HCT116 (cell line): Measurements from ENCODE around the gene SH3RF2. TPM values are rescaled to one million over a fixed set of nuclear protein-coding genes. Genes with fewer than 3 reads are reported as not detected.

ENCODE experiments used
- ATAC-seq: fragments of 200-7000 bp; cut with Tn5 transposase; 2 replicates; pipeline ENCODE4 v1.9.1; 2020; ENCODE audit warnings: mild to moderate bottlenecking, moderate library complexity
- BruUV-seq: library from RNA; stranded (reverse); fragments of 400-500 nt; replicated peaks from 2 replicates; lab custom pipeline; 2021; lab: Mats Ljungman, UMichigan
- CTCF ChIA-PET: fragments of 300-600 bp; sonication (Branson Sonifier 250); formaldehyde crosslinking; loops from one replicate; lab custom pipeline; 2021; ENCODE audit warnings: antibody characterized with exemption; lab: Charles Lee
- POLR2A ChIA-PET: fragments of 300-600, 350-600 bp; sonication (Branson Sonifier 250); formaldehyde crosslinking; loops from one replicate; lab custom pipeline; 2021; ENCODE audit warnings: antibody characterized with exemption; lab: Charles Lee
- RAD21 ChIA-PET, 2 experiments: fragments of 300-600 bp; sonication (Branson Sonifier 250); formaldehyde crosslinking; loops; one replicate each; lab custom pipeline; 2023; ENCODE audit warnings: low total read pairs in 2 of 2; ENCODE audit not compliant: uncharacterized antibody in 2 of 2, unreplicated experiment in 2 of 2, low non-redundant PET in 1 of 2; lab: Charles Lee
- DNase-seq: peaks from one replicate; pipeline ENCODE4 v3.0.0-alpha.2; 2010; ENCODE audit warnings: low read depth, low spot score
- H2AFZ ChIP-seq: fragments of 200-600 bp; shearing (Covaris generic), sonication (generic); 2 replicates; pipeline ENCODE4 v1.6.1; 2017; ENCODE audit warnings: low read depth, mixed run types, mixed read lengths, antibody characterized with exemption, low read length; ENCODE audit not compliant: poor library complexity, severe bottlenecking
- H3K27ac ChIP-seq: 2 replicates; pipeline ENCODE4 v1.5.1; 2012; ENCODE audit warnings: low read depth, low read length
- H3K27me3 ChIP-seq: fragments of 200-600 bp; sonication (generic); 2 replicates; pipeline ENCODE4 v1.6.1; 2016; ENCODE audit warnings: mixed run types, low read length, mixed read lengths; ENCODE audit not compliant: insufficient read depth
- H3K36me3 ChIP-seq, 2 experiments: fragments of 200-500 bp in 1 of 2; fragments of 200-600 bp in 1 of 2; sonication (Bioruptor generic) in 1 of 2; sonication (generic) in 1 of 2; 2 replicates each; pipeline versions ENCODE4 v1.5.1 to v1.6.1; 2014 to 2016; ENCODE audit warnings: low read length in 2 of 2, inconsistent platforms in 1 of 2, mixed read lengths in 1 of 2, mixed run types in 1 of 2; ENCODE audit not compliant: insufficient read depth in 2 of 2, control insufficient read depth in 1 of 2
- H3K4me1 ChIP-seq, 2 experiments: fragments of 200-600 bp in 1 of 2; sonication (generic) in 1 of 2; 2 replicates each; pipeline versions ENCODE4 v1.5.1 to v1.6.1; 2012 to 2017; ENCODE audit warnings: low read length in 2 of 2, inconsistent platforms in 1 of 2, mild to moderate bottlenecking in 1 of 2, mixed read lengths in 1 of 2, mixed run types in 1 of 2, moderate library complexity in 1 of 2; ENCODE audit not compliant: insufficient read depth in 2 of 2, control insufficient read depth in 1 of 2
- H3K4me2 ChIP-seq: fragments of 200-600 bp; sonication (generic); 2 replicates; pipeline ENCODE4 v1.6.1; 2017; ENCODE audit warnings: mixed run types, low read length, mixed read lengths
- H3K4me3 ChIP-seq, 2 experiments: fragments of 200-600 bp in 1 of 2; sonication (generic) in 1 of 2; replicated peaks in 1 of 2; 2 replicates each; pipeline ENCODE4 v1.5.1; 2011 to 2016; ENCODE audit warnings: low read length in 2 of 2, control low read depth in 1 of 2, low read depth in 1 of 2, mild to moderate bottlenecking in 1 of 2, mixed read lengths in 1 of 2, mixed run types in 1 of 2
- H3K79me2 ChIP-seq: fragments of 200-600 bp; sonication (generic); 2 replicates; pipeline ENCODE4 v1.6.1; 2017; ENCODE audit warnings: mild to moderate bottlenecking, mixed run types, low read length, moderate library complexity, mixed read lengths; ENCODE audit not compliant: insufficient read depth
- H3K9ac ChIP-seq: fragments of 200-600 bp; sonication (generic); 2 replicates; pipeline ENCODE4 v1.6.1; 2016; ENCODE audit warnings: low read length, mixed read lengths
- H3K9me2 ChIP-seq: fragments of 200-600 bp; sonication (generic), shearing (Covaris generic); 2 replicates; pipeline ENCODE4 v1.6.1; 2017; ENCODE audit warnings: mixed run types, mild to moderate bottlenecking, moderate library complexity; ENCODE audit not compliant: insufficient read depth
- H3K9me3 ChIP-seq, 2 experiments: fragments of 200-500 bp in 1 of 2; fragments of 200-600 bp in 1 of 2; sonication (Bioruptor generic) in 1 of 2; sonication (generic) in 1 of 2; 2 replicates each; pipeline ENCODE4 v1.6.1; 2014 to 2017; ENCODE audit warnings: low read length in 2 of 2, mixed read lengths in 2 of 2, inconsistent platforms in 1 of 2, low read depth in 1 of 2, mild to moderate bottlenecking in 1 of 2, mixed run types in 1 of 2, moderate library complexity in 1 of 2; ENCODE audit not compliant: control insufficient read depth in 1 of 2, insufficient read depth in 1 of 2
- H4K20me1 ChIP-seq: fragments of 200-600 bp; sonication (generic), shearing (Covaris generic); 2 replicates; pipeline ENCODE4 v1.6.1; 2017; ENCODE audit warnings: mixed run types, mild to moderate bottlenecking, moderate library complexity; ENCODE audit not compliant: insufficient read depth
- CBX3 ChIP-seq: IDR thresholded peaks from 2 replicates; pipeline ENCODE4 v1.6.1; 2012; ENCODE audit warnings: low read depth
- CEBPB ChIP-seq: IDR thresholded peaks from 2 replicates; pipeline ENCODE4 v1.6.1; 2012; ENCODE audit warnings: low read depth
- ELF1 ChIP-seq: IDR thresholded peaks from 2 replicates; pipeline ENCODE4 v1.6.1; 2012; ENCODE audit warnings: low read depth, borderline replicate concordance
- RAD21 ChIP-seq: IDR thresholded peaks from 2 replicates; pipeline ENCODE4 v1.6.1; 2012; ENCODE audit warnings: low read depth, mild to moderate bottlenecking
- intact Hi-C: fragments of 100-400 bp; cut with micrococcal nuclease; formaldehyde crosslinking; loops from 2 replicates; pipeline ENCODE4 v1.10.0; 2022
- total RNA-seq: library from RNA; stranded (reverse); gene quantifications from one replicate; pipeline ENCODE4 v1.2.1, GENCODE V29; 2021; ENCODE audit not compliant: unreplicated experiment

The SH3RF2 gene
- total RNA-seq, 1 experiment from 2014 or later: 14.3 TPM

DNA sequence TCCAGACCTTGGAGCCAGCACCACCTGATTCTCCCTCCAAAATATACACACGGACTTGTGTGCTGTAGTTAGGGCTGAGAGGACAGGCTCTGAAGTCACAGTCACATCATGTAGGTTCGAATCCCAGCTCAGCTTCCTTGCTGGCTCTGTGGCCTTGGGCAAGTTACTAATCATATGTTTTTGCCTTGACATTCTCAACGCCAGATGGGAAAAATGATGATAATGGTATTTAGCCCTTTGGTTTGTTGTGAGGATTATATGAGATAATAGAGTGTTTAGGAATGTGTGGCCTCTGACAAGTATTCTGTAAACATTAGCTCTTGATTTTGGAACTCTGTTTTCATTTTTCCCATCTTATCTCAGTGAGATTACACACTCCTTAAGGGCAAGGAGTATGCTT lies 96.5 kb downstream of the SH3RF2 start:
- H2AFZ ChIP-seq: no peak overlapping the region
- H3K9me3 ChIP-seq: no peaks in the 10 kb centered on the region
- CTCF ChIA-PET: interaction anchor here (1.4 kb wide), 1 partner anchor 8 kb away, joined by 6 read pairs; no protein-coding TSS in a partner anchor
- H3K4me3 ChIP-seq: no peak overlapping the region
- RAD21 ChIA-PET: no interaction called here
- no peaks in the 10 kb centered on the region for H3K27me3 ChIP-seq
- no peak for ATAC-seq
- BruUV-seq: no TSS peak
- H3K4me1 ChIP-seq: peaks cover 9 to 15% of the 10 kb centered on the region in 2 experiments
- no peak overlapping the region for H3K4me2 ChIP-seq
- H3K9me2 ChIP-seq: no peaks in the 10 kb centered on the region
- no peak for DNase-seq
- H3K36me3 ChIP-seq: no peaks in the 10 kb centered on the region
- POLR2A ChIA-PET: no interaction called here
- no peaks in the 10 kb centered on the region for H3K79me2 ChIP-seq
- intact Hi-C loops: no loop called here
- H3K9ac ChIP-seq: no peak overlapping the region
- H4K20me1 ChIP-seq: no peaks in the 10 kb centered on the region
- no peak overlapping the region for H3K27ac ChIP-seq
- TF ChIP-seq CBX3 (no peak), ELF1 (no peak), CEBPB (no peak)

DNA sequence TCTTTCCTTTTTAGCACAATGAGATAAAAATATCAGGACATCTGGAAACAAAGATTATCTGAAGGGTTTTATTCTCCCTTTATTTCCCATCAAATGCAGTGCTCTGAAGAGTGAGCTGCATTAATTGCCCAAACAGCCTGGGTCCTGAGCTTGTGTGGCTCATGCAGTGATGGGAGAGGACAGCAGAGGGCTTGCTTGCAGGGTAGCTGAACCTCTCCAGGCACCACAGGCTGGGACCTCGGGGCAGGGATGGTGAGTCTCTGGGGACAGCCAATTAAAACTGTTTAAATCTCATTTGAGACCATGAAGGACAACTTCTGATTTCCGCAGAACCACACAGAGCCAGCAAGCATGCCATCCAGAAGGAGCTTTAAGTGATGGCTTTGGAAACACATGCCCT lies 97.7 kb downstream of the SH3RF2 start:
- H3K9me3 ChIP-seq: no peaks in the 10 kb centered on the region
- no peak overlapping the region for H3K4me2 ChIP-seq
- H3K36me3 ChIP-seq: no peaks in the 10 kb centered on the region
- H3K4me1 ChIP-seq: peaks cover 0 to 5% of the 10 kb centered on the region in 2 experiments; a peak in 1 of 4 replicates
- peak; percentile 77 for ATAC-seq
- H3K27ac ChIP-seq: no peak overlapping the region
- RAD21 ChIA-PET: no interaction called here
- no TSS peak for BruUV-seq
- TF ChIP-seq CEBPB (no peak), RAD21 (0 out of 2 replicates have a peak, but pooled peaks have one; percentile 5)
- CTCF ChIA-PET: no interaction called here
- DNase-seq: no peak
- H3K79me2 ChIP-seq: no peaks in the 10 kb centered on the region
- H2AFZ ChIP-seq: no peak overlapping the region
- intact Hi-C loops: no loop called here
- H3K9me2 ChIP-seq: no peaks in the 10 kb centered on the region
- no peak overlapping the region for H3K4me3 ChIP-seq
- H3K9ac ChIP-seq: no peak overlapping the region
- H4K20me1 ChIP-seq: no peaks in the 10 kb centered on the region
- POLR2A ChIA-PET: no interaction called here
- H3K27me3 ChIP-seq: no peaks in the 10 kb centered on the region
